ENCODE measurements around the gene ACP1.
A peak's percentile ranks its signal among the peaks of the same experiment; 100 is the strongest.

Gene ACP1

DNA sequence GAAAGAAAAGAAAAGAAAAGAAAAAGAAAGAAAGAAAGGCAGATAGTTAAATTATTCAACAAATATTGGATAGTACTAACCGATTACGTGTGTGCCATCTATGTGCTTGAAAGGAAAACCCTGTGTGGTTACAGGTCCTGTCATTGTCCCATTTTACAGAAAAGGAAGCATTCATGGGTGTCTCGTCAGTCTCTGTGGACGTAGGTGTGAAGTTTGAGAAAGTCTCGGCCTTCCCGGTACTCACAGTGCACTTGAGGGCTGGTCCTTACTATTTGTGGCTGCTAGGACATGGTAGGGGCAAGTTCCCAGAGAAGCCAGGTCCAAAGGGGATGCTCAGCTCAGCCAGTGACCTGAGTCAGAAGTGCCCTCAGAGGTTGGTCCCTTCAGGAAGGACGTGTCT lies 20.2 kb upstream of the ACP1 start:
- Histone ChIP-seq H3K36me3 (ENCODE audit: control insufficient read depth, insufficient read depth, low read length) (no peaks in the 10 kb centered on the region), H3K4me3 (ENCODE audit: low read depth, low read length) (no peak overlapping the region), H3K4me1 (no peaks in the 10 kb centered on the region), H3K27ac (no peak overlapping the region), H3K9ac (no peak overlapping the region), H3K27me3 (ENCODE audit: control insufficient read depth, insufficient read depth, low read length) (no peaks in the 10 kb centered on the region), H2AFZ (no peak overlapping the region), H3K79me2 (no peaks in the 10 kb centered on the region), H3K4me2 (ENCODE audit: low read length) (no peak overlapping the region), H3K9me3 (ENCODE audit: control insufficient read depth, low read length) (no peaks in the 10 kb centered on the region)
- TF ChIP-seq, protein P1, sequence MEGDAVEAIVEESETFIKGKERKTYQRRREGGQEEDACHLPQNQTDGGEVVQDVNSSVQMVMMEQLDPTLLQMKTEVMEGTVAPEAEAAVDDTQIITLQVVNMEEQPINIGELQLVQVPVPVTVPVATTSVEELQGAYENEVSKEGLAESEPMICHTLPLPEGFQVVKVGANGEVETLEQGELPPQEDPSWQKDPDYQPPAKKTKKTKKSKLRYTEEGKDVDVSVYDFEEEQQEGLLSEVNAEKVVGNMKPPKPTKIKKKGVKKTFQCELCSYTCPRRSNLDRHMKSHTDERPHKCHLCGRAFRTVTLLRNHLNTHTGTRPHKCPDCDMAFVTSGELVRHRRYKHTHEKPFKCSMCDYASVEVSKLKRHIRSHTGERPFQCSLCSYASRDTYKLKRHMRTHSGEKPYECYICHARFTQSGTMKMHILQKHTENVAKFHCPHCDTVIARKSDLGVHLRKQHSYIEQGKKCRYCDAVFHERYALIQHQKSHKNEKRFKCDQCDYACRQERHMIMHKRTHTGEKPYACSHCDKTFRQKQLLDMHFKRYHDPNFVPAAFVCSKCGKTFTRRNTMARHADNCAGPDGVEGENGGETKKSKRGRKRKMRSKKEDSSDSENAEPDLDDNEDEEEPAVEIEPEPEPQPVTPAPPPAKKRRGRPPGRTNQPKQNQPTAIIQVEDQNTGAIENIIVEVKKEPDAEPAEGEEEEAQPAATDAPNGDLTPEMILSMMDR (IDR thresholded peaks at IDR 0.05) = no peak

DNA sequence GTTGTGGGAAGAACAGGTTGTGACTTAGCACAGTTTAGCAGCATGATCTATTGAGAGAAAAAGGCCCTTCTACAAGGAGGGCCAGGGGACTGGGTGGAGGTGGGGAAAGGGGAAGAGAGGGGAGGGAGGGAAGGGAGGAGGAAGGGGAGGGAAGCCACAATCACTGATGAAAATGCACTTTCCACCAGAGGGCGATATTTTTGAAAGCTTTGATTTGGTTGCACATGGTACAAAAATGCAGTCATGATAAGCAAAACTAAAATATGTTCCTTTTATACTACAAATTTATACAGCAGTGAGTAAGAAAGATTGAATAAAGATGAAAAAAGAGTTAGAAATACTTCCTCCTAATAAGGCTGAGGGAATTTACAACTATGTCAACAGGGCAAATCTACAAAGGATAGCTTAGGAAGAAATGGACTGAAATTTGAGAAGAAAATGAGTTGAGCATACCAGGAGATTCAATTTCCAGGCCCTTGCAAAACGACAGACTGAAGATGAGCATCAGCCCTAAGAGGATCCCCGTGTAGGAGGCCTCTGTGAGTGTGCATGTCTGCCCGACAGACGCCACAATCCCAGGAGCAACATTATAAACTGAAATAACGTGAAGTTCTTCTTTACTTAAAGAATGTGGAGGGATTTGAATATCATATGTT lies 18.1 kb upstream of the ACP1 start:
- Histone ChIP-seq H3K4me2 (ENCODE audit: low read length) (no peak overlapping the region), H3K36me3 (ENCODE audit: control insufficient read depth, insufficient read depth, low read length) (no peaks in the 10 kb centered on the region), H3K27ac (no peak overlapping the region), H3K9ac (no peak overlapping the region), H3K27me3 (ENCODE audit: control insufficient read depth, insufficient read depth, low read length) (no peaks in the 10 kb centered on the region), H2AFZ (no peak overlapping the region), H3K4me1 (no peaks in the 10 kb centered on the region), H3K9me3 (ENCODE audit: control insufficient read depth, low read length) (no peaks in the 10 kb centered on the region), H3K79me2 (no peaks in the 10 kb centered on the region), H3K4me3 (ENCODE audit: low read depth, low read length) (no peak overlapping the region)
- TF ChIP-seq, protein P1 (IDR thresholded peaks at IDR 0.05) = peak; percentile 61

GRCh38 chr2:248724-249123 lies 16.0 kb upstream of the ACP1 start:
- no peaks in the 10 kb centered on the region for H3K79me2 ChIP-seq
- H3K9me3 ChIP-seq (ENCODE audit: control insufficient read depth, low read length) = no peaks in the 10 kb centered on the region
- TF ChIP-seq, protein P1 (IDR thresholded peaks at IDR 0.05) = no peak
- no peaks in the 10 kb centered on the region for H3K4me1 ChIP-seq
- H3K36me3 ChIP-seq (ENCODE audit: control insufficient read depth, insufficient read depth, low read length) = no peaks in the 10 kb centered on the region
- no peak overlapping the region for H3K4me2 ChIP-seq (ENCODE audit: low read length)
- H3K27me3 ChIP-seq (ENCODE audit: control insufficient read depth, insufficient read depth, low read length) = no peaks in the 10 kb centered on the region
- H3K27ac ChIP-seq = no peak overlapping the region
- no peak overlapping the region for H2AFZ ChIP-seq
- H3K4me3 ChIP-seq (ENCODE audit: low read depth, low read length) = no peak overlapping the region
- no peak overlapping the region for H3K9ac ChIP-seq

DNA sequence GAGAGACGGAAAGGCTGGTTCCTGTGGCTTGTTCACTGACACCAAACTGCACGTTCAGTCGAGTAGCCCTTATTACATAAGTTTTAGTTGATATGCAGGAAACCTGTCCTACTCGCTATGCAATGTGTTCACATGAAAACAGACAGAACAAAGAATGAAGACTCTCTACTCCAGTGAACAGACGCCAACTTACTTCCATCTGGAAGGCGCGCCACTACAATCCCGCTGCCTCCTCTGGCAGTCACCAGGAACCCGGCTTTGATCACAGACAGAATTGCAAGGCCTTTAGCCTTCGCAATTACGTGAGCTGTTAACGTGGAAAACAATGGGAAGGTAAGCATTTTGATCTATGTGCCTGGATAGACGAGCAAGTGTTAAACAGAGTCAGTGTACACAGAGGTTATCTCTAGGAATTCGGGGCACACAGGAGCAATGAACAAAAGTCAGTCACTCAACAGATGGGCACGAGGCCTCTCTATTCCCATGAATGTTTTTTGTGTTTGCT lies 15.2 kb upstream of the ACP1 start:
- TF ChIP-seq, protein P1 (IDR thresholded peaks at IDR 0.05) = no peak
- H3K4me3 ChIP-seq (ENCODE audit: low read depth, low read length) = no peak overlapping the region
- no peaks in the 10 kb centered on the region for H3K27me3 ChIP-seq (ENCODE audit: control insufficient read depth, insufficient read depth, low read length)
- H3K4me1 ChIP-seq = no peaks in the 10 kb centered on the region
- H3K9me3 ChIP-seq (ENCODE audit: control insufficient read depth, low read length) = no peaks in the 10 kb centered on the region
- H3K4me2 ChIP-seq (ENCODE audit: low read length) = no peak overlapping the region
- no peaks in the 10 kb centered on the region for H3K79me2 ChIP-seq
- H3K27ac ChIP-seq = no peak overlapping the region
- H3K36me3 ChIP-seq (ENCODE audit: control insufficient read depth, insufficient read depth, low read length) = no peaks in the 10 kb centered on the region
- H3K9ac ChIP-seq = no peak overlapping the region
- H2AFZ ChIP-seq = no peak overlapping the region

GRCh38 chr2:252001-252602 lies 12.6 kb upstream of the ACP1 start:
- Histone ChIP-seq H3K4me3 (ENCODE audit: low read depth, low read length) (no peak overlapping the region), H3K4me2 (ENCODE audit: low read length) (no peak overlapping the region), H3K27ac (no peak overlapping the region), H3K36me3 (ENCODE audit: control insufficient read depth, insufficient read depth, low read length) (no peaks in the 10 kb centered on the region), H3K79me2 (no peaks in the 10 kb centered on the region), H3K9ac (no peak overlapping the region), H3K27me3 (ENCODE audit: control insufficient read depth, insufficient read depth, low read length) (no peaks in the 10 kb centered on the region), H3K9me3 (ENCODE audit: control insufficient read depth, low read length) (no peaks in the 10 kb centered on the region), H2AFZ (no peak overlapping the region), H3K4me1 (no peaks in the 10 kb centered on the region)
- TF ChIP-seq, protein P1 (IDR thresholded peaks at IDR 0.05) = no peak
